Measurements from ENCODE around the gene TRIO.

TRIO gene

GRCh38 chr5:14488709-14489108, 345.6 kb downstream of the TRIO start:
- in situ Hi-C loops (cut with HindIII; ENCODE audit: low sequenced_read_pairs), result no loop called here
- H3K4me3 ChIP-seq (ENCODE audit: low read depth, low read length), result no peak overlapping the region
- no peak for DNase-seq (ENCODE audit: low read depth)
- no peak for TF ChIP-seq CTCF (IDR thresholded peaks at IDR 0.05; ENCODE audit: low read depth, low read length, missing control alignments)

GRCh38 chr5:14489643-14490042, 346.5 kb downstream of the TRIO start:
- no peak overlapping the region for H3K4me3 ChIP-seq (ENCODE audit: low read depth, low read length)
- TF ChIP-seq CTCF (IDR thresholded peaks at IDR 0.05; ENCODE audit: low read depth, low read length, missing control alignments), result no peak
- DNase-seq (ENCODE audit: low read depth), result no peak
- in situ Hi-C loops (cut with HindIII; ENCODE audit: low sequenced_read_pairs), result no loop called here

GRCh38 chr5:14490309-14490711, 347.2 kb downstream of the TRIO start:
- in situ Hi-C loops (cut with HindIII; ENCODE audit: low sequenced_read_pairs), result no loop called here
- TF ChIP-seq CTCF (IDR thresholded peaks at IDR 0.05; ENCODE audit: low read depth, low read length, missing control alignments), result no peak
- no peak overlapping the region for H3K4me3 ChIP-seq (ENCODE audit: low read depth, low read length)
- no peak for DNase-seq (ENCODE audit: low read depth)

- no peak for DNase-seq (ENCODE audit: low read depth)
- no peak for TF ChIP-seq CTCF (IDR thresholded peaks at IDR 0.05; ENCODE audit: low read depth, low read length, missing control alignments)
- no peak overlapping the region for H3K4me3 ChIP-seq (ENCODE audit: low read depth, low read length)
- in situ Hi-C loops (cut with HindIII; ENCODE audit: low sequenced_read_pairs), result no loop called here
Measured at GRCh38 chr5:14491015-14491915, 348.1 kb downstream of the TRIO start.

- DNase-seq (ENCODE audit: low read depth), result no peak
- TF ChIP-seq CTCF (IDR thresholded peaks at IDR 0.05; ENCODE audit: low read depth, low read length, missing control alignments), result no peak
- H3K4me3 ChIP-seq (ENCODE audit: low read depth, low read length), result no peak overlapping the region
- in situ Hi-C loops (cut with HindIII; ENCODE audit: low sequenced_read_pairs), result no loop called here
Measured at GRCh38 chr5:14492331-14492964, 349.3 kb downstream of the TRIO start.

- DNase-seq (ENCODE audit: low read depth), result no peak
- in situ Hi-C loops (cut with HindIII; ENCODE audit: low sequenced_read_pairs), result no loop called here
- H3K4me3 ChIP-seq (ENCODE audit: low read depth, low read length), result no peak overlapping the region
- TF ChIP-seq CTCF (IDR thresholded peaks at IDR 0.05; ENCODE audit: low read depth, low read length, missing control alignments), result no peak
Measured at GRCh38 chr5:14495301-14495700, 352.2 kb downstream of the TRIO start.

All from astrocyte of the cerebellum (primary cell).